LNCAP (cell line): ENCODE data around the gene SKI.

Experiments
- TF ChIP-seq, protein P1 (sequence below): fragments of 450-650 bp; IDR thresholded peaks from 2 replicates; pipeline ENCODE4 v1.5.1; 2017; ENCODE audit warnings: mild to moderate bottlenecking

SKI gene

DNA sequence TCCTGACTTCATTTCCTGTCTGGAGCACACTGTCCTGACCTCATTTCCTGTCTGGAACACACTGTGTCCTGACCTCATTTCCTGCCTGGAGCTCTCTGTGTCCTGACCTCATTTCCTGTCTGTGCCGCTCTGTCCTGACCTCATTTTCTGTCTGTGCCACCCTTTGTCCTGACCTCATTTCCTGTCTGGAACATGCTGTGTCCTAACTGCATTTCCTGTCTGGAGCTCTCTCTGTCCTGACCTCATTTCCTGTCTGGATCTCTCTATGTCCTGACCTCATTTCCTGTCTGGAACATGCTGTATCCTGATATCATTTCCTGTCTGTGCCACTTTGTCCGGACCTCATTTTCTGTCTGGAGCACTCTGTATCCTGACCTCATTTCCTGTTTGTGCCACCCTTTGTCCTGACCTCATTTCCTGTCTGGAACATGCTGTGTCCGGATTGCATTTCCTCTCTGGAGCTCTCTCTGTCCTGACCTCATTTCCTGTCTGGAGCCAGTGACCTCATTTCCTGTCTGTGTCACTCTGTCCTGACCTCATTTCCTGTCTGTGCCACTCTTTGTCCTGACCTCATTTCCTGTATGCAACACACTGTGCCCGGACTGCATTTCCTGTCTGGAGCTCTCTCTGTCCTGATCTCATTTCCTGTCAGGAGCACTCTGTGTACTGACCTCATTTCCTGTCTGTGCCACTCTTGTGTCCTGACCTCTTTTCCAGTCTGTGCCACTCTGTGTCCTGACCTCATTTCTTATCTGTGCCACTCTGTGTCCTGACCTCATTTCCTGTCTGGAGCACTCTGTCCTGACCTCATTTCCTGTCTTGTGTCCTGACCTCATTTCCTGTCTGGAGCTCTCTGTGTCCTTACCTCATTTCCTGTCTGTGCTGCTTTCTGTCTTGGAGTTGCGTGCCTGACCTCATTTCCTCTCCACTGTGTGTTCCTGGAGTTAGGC lies 27.6 kb downstream of the SKI start:
- TF ChIP-seq, protein P1, sequence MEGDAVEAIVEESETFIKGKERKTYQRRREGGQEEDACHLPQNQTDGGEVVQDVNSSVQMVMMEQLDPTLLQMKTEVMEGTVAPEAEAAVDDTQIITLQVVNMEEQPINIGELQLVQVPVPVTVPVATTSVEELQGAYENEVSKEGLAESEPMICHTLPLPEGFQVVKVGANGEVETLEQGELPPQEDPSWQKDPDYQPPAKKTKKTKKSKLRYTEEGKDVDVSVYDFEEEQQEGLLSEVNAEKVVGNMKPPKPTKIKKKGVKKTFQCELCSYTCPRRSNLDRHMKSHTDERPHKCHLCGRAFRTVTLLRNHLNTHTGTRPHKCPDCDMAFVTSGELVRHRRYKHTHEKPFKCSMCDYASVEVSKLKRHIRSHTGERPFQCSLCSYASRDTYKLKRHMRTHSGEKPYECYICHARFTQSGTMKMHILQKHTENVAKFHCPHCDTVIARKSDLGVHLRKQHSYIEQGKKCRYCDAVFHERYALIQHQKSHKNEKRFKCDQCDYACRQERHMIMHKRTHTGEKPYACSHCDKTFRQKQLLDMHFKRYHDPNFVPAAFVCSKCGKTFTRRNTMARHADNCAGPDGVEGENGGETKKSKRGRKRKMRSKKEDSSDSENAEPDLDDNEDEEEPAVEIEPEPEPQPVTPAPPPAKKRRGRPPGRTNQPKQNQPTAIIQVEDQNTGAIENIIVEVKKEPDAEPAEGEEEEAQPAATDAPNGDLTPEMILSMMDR: no peak

DNA sequence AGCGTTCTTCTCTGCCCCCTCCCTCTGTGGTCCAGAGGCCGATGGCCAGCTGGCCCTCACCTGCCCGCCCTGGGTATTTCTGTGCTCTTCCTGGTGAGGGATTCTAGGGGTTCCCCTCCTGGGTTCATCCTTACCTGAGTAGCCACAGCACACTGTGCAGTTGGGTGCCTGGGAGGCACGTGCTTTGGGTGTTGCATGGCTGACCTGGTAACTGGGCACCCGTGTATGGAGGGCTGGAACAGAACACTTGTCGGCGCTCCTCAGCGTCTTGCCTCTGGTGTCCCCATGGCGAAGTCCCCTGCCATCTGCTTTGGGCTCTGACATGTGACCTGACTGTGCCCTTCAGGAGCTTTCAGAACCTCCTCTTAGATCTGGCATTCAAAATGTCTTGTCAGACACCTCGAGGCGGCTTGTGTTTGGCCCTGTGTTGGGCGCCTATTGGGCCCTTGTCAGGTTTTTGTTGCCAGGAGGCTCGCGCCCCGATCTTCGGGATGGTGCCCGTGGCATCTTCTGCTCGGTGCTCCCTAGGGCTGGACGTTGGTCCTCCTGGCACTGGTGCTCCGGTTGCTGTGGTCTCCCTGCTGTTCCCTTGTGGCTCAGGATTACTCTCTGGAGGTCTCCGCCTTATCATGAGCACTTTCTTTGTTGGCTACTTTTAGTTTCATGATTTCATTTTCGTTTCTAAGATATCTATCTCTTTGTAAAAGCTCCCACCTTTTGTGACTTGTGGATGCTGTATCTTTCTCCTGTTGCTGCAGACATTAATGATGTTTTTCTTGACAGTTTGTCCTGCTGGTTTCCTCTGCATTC lies 28.5 kb downstream of the SKI start:
- TF ChIP-seq, protein P1: no peak

DNA sequence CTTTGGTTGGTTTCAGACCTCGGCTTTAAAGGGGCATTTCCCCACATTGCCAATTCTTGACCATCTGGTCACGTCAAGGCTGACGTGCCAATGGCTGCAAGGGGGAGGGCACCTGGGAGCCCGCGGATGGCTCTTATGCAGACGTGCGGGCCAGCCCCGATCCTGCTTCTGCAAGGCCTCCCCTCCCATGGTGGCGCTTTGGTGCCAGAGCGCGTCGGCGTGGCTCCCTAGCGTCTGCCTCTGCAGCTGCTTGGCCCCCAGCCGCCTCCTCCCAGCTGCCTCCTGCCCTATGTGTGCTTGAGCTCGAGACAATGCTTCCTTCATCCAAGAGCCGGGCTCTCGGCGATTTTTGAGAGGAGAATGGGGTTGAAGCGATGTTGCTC lies 29.1 kb downstream of the SKI start:
- TF ChIP-seq, protein P1: no peak

DNA sequence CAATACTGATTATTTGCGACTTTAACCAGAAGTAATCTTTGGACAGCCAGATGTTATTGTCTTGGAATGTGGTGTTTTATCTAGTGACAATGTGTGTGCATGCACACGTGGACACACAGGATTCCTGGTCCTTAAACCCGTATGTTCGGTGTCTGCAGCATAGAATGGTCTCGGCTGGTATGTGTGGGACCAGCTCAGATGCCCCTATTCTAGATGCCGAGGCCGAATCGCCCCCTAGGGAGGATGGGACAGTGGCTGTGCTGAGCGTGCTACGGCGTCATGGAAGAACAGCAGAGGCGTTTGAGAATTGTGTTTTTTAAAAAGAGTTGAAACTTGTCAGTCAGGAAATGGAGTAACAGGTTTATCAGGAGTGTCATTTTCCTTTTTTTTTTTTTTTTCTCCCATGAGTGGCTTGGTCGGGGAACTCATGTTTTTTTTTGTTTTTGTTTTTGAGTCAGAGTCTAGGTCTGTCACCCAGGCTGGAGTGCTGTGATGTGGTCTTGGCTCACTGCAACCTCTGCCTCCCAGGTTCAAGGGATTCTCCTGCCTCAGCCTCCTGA lies 30.1 kb downstream of the SKI start:
- TF ChIP-seq, protein P1: no peak

DNA sequence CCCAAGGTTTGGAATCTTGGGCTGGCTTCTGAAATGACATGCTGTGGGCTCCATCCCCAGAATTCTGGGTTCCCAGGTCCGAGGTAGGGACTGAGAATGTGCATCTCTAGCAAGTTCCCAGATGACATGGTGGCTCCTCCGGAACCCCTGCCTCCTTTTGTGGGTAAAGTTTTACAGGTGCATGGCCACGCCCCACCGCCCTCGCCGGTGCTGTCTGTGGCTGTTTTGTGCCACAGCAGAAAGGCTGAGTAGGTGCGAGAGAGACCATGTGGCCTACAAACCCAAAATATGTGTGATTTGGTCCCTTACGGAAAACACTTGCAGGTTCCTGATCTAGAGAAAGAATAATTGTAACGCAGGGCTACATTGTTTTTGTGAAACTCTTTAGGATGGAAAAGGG lies 30.9 kb downstream of the SKI start:
- TF ChIP-seq, protein P1: no peak

DNA sequence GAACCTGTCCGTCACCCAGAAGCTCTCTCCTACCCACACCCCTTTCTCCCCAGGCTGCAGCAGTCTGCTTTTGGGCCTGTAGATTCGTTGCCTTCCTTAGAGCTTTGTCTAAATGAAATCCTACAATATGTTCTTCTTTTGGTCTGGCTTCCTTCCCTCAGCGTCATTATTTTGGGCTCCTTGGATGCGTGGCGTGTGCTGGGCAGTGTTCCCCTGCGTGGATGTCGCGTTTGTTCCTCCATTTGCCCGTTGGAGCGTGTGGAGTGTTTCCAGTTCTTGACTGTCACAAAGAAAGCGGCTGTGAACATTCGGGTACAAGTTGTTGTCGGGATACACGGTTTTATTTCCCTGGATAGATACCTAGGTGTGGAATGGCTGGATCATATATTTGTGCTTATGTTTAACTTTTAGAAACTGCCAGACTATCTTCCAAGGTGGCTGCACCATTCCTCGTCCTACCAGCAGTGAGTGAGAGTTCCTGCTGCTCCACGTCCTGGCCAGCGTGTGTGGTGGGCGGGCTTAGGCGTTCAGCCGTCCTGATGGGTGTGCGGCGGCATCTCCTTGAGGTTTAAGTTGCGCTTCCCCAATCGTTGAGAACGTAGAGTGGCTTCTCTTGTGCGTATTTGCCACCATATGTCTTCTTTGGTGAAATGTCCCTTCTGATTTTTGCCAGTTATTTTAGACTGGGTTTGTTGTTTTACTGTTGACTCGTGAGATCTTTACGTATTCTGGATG lies 31.7 kb downstream of the SKI start:
- TF ChIP-seq, protein P1: no peak

DNA sequence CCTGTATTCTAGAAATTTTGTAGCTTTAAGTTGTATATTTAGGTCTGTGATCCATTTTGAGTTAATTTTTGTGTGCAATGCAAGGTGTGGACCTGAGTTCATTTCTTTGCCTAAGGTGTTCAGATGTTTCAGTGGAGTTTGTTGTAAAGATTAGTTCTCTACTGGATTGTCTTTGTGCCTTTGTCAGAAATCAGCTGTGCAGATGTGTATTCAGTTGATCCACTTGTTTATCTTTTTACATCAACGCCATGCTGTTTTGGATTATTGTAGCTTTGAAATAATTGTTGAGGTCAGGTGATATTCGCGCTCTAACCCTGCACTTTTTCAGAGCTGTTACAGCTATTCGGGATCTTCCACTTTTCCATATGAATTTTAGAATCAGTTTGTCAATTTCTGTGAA lies 32.8 kb downstream of the SKI start:
- TF ChIP-seq, protein P1: no peak
